GM19193 (cell line): ENCODE data around the gene MIAT.

Experiments used
- POLR2A ChIP-seq: IDR thresholded peaks from 4 replicates; pipeline ENCODE4 v1.6.1; 2011; ENCODE audit not compliant: insufficient read depth, insufficient read length; ENCODE audit errors: extremely low read depth

The MIAT gene

GRCh38 chr22:26656891-26657851, at the start of gene MIAT:
Gene MIAT, plus strand, starts transcription at chr22:26657588.
- no peak for TF ChIP-seq POLR2A

GRCh38 chr22:26608129-26608528, 49.3 kb upstream of the MIAT start:
- TF ChIP-seq POLR2A = no peak

- TF ChIP-seq POLR2A = no peak
Observed at GRCh38 chr22:26609287-26609686, 48.1 kb upstream of the MIAT start.

- no peak for TF ChIP-seq POLR2A
Observed at GRCh38 chr22:26610072-26610958, 47.1 kb upstream of the MIAT start.

- TF ChIP-seq POLR2A = no peak
Observed at GRCh38 chr22:26610996-26611395, 46.4 kb upstream of the MIAT start.

GRCh38 chr22:26612652-26613051, 44.7 kb upstream of the MIAT start:
- no peak for TF ChIP-seq POLR2A

GRCh38 chr22:26614322-26614721, 43.1 kb upstream of the MIAT start:
- no peak for TF ChIP-seq POLR2A

GRCh38 chr22:26615149-26615548, 42.2 kb upstream of the MIAT start:
- no peak for TF ChIP-seq POLR2A

GRCh38 chr22:26615830-26616435, 41.5 kb upstream of the MIAT start:
- TF ChIP-seq POLR2A = no peak

GRCh38 chr22:26616650-26617049, 40.7 kb upstream of the MIAT start:
- TF ChIP-seq POLR2A = no peak

- no peak for TF ChIP-seq POLR2A
Observed at GRCh38 chr22:26617271-26618199, 39.9 kb upstream of the MIAT start, which contains the start of gene CRYBB1. Gene CRYBB1, minus strand, starts transcription at chr22:26618027. Its CDS starts 1,708 bp downstream, at chr22:26616319.

- no peak for TF ChIP-seq POLR2A
Observed at GRCh38 chr22:26618455-26618854, 38.9 kb upstream of the MIAT start.

GRCh38 chr22:26619510-26619909, 37.9 kb upstream of the MIAT start:
- no peak for TF ChIP-seq POLR2A

GRCh38 chr22:26620197-26620596, 37.2 kb upstream of the MIAT start:
- TF ChIP-seq POLR2A = no peak
